C4-2B (cell line): ENCODE data around the gene ILKAP.
A peak's percentile ranks its signal among the peaks of the same experiment; 100 is the strongest.

Experiments used
- CTCF ChIP-seq: fragments of 450-650 bp; conservative IDR thresholded peaks from 2 replicates; pipeline ENCODE4 v1.5.1; 2017; ENCODE audit warnings: mild to moderate bottlenecking
- ZFX ChIP-seq: fragments of 450-650 bp; IDR thresholded peaks from 2 replicates; pipeline ENCODE4 v1.6.1; 2017

GRCh38 chr2:238203094-238203972 is at the start of gene ILKAP:
- TF ChIP-seq CTCF (0 out of 2 replicates have a peak, but pooled peaks have one; percentile 5), ZFX (peak; percentile 96)
